Upper lobe of left lung (tissue), 4 donors: ENCODE data around the gene SSNA1.

Experiments
- EP300 ChIP-seq, 4 donors: sonication (generic); formaldehyde crosslinking; IDR thresholded peaks; one replicate each; pipeline ENCODE4 v1.5.1; 2017; ENCODE audit warnings: antibody characterized with exemption in 4 of 4, control low read depth in 2 of 4
- POLR2A ChIP-seq, 4 donors: fragments of 450-650 bp; IDR thresholded peaks; one replicate each; pipeline ENCODE4 v1.5.1; 2016 to 2017; ENCODE audit warnings: antibody characterized with exemption in 4 of 4, mild to moderate bottlenecking in 2 of 4
- POLR2AphosphoS5 ChIP-seq, 2 donors: sonication (generic); formaldehyde crosslinking; IDR thresholded peaks; one replicate each; pipeline ENCODE4 v1.5.1; 2017; ENCODE audit warnings: antibody characterized with exemption in 2 of 2
- TF ChIP-seq, protein P1 (sequence below), 6 experiments: fragments of 450-650 bp in 4 of 6; fragments of 200-600 bp in 2 of 6; sonication (generic) in 2 of 6; IDR thresholded peaks; one replicate each; pipeline ENCODE4 v1.5.1; 2016 to 2019; ENCODE audit warnings: antibody characterized with exemption in 6 of 6

DNA sequence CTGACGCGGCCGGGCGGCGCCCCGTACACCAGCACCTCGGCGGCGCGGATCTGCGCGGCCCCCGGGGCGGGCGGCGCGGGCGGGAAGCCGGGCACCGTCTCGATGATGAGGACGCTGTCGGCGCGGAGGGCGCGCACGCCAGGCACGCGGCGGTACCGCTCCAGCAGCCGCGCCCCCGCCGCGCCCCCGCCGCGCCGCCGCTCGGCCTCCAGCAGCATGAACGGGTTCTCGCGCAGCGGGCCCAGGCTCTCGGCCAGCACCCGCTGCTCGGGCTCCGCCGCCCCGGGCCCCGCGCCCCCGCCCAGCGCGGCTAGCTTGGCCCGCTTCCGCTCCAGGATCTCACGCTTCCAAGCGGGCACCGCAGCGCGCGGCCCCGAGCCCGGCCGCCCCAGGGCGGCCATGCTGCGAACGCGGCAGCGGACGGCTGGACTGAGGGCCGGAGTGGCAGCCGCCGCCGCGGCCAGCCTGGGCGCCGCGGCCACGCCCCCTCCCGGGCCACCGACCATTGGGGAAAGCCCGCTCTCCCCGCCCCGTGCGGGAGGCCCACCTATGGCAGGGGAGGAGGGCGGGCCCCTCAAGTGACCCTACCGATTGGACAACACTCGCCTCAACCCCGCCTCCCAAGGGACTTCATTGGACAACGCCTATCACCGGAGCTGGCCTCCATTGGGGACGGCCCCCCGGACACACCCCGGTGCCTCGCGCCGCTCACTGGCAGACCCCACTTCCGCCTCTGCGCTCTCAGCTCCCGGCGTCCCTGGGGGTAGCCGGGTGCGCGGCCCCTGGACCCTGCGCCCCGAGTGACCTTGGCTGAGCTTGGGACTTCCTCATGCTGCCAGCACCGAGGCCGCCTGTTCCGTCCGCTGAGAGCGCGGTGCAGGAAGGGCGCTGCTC is 12.1 kb downstream of the SSNA1 start, which contains the start of gene TPRN:
- TF ChIP-seq POLR2A (IDR thresholded peaks at IDR 0.05) (peak in 3 of 4 donors; percentile 74 to 89 (median 83)), EP300 (IDR thresholded peaks at IDR 0.05) (peak in 1 of 4 donors; percentile 1), POLR2AphosphoS5 (IDR thresholded peaks at IDR 0.05) (peak; percentile 84 to 87)
- TF ChIP-seq, protein P1, sequence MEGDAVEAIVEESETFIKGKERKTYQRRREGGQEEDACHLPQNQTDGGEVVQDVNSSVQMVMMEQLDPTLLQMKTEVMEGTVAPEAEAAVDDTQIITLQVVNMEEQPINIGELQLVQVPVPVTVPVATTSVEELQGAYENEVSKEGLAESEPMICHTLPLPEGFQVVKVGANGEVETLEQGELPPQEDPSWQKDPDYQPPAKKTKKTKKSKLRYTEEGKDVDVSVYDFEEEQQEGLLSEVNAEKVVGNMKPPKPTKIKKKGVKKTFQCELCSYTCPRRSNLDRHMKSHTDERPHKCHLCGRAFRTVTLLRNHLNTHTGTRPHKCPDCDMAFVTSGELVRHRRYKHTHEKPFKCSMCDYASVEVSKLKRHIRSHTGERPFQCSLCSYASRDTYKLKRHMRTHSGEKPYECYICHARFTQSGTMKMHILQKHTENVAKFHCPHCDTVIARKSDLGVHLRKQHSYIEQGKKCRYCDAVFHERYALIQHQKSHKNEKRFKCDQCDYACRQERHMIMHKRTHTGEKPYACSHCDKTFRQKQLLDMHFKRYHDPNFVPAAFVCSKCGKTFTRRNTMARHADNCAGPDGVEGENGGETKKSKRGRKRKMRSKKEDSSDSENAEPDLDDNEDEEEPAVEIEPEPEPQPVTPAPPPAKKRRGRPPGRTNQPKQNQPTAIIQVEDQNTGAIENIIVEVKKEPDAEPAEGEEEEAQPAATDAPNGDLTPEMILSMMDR (IDR thresholded peaks at IDR 0.05) = peak in 4 of 6 experiments; percentile 4 to 21 (median 15)
